ENCODE results near the gene CXCR5. TPM values are rescaled to one million over a fixed set of nuclear protein-coding genes. Genes with fewer than 3 reads are reported as not detected.

CXCR5 gene
- polyA plus RNA-seq, 1 donor (not counting 4 experiments of a cell fraction or from before 2014, with no cell fraction given): not detected

DNA sequence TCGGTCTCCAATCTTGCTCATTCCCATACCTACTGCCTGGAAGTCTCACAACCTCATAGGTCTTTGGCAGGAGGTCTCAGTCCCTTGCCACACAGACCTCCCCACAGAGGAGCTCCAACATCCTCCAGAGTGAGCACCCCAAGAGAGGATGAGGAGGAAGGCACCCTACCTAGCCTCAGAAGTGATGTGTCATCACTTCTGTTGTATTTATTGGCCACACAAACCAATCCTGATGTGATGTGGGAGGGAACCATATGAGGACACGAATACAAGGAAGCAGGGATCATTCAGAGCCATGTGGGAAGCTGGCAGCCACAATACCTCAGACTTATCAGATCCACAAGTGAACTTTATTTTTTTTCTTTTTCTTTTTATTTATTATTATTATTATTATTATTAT, 63.4 kb downstream of the CXCR5 start:
- Histone ChIP-seq H3K79me2 (ENCODE audit: control insufficient read depth, insufficient read depth, low read length) (no peaks in the 10 kb centered on the region), H3K9ac (ENCODE audit: control insufficient read depth, extremely low read depth, insufficient read depth, low read length) (no peak overlapping the region), H3K27ac (ENCODE audit: control insufficient read depth, insufficient read depth, low read length) (no peak overlapping the region), H4K20me1 (ENCODE audit: control insufficient read depth, extremely low read depth, insufficient read depth, low read length) (no peaks in the 10 kb centered on the region), H3K36me3 (ENCODE audit: control insufficient read depth in 2 of 2, extremely low read depth in 1 of 2, insufficient read depth in 2 of 2, low read length in 2 of 2) (no peaks in the 10 kb centered on the region), H3K27me3 (ENCODE audit: control insufficient read depth, extremely low read depth, insufficient read depth, low read length) (no peaks in the 10 kb centered on the region), H2AFZ (ENCODE audit: control insufficient read depth, low read length) (no peak overlapping the region), H3K4me3 (ENCODE audit: control insufficient read depth in 2 of 3, extremely low read depth in 1 of 3, insufficient read depth in 2 of 3, low read depth in 1 of 3, low read length in 3 of 3) (no peak overlapping the region), H3K9me1 (ENCODE audit: control insufficient read depth, extremely low read depth, insufficient read depth, low read length) (no peaks in the 10 kb centered on the region), H3K9me3 (ENCODE audit: control insufficient read depth, low read depth, low read length) (no peaks in the 10 kb centered on the region), H3K4me2 (ENCODE audit: control insufficient read depth, extremely low read depth, insufficient read depth, low read depth, low read length) (no peak overlapping the region), H3K4me1 (ENCODE audit: control insufficient read depth, extremely low read depth, insufficient read depth, low read length) (no peaks in the 10 kb centered on the region)
- TF ChIP-seq, protein P1, sequence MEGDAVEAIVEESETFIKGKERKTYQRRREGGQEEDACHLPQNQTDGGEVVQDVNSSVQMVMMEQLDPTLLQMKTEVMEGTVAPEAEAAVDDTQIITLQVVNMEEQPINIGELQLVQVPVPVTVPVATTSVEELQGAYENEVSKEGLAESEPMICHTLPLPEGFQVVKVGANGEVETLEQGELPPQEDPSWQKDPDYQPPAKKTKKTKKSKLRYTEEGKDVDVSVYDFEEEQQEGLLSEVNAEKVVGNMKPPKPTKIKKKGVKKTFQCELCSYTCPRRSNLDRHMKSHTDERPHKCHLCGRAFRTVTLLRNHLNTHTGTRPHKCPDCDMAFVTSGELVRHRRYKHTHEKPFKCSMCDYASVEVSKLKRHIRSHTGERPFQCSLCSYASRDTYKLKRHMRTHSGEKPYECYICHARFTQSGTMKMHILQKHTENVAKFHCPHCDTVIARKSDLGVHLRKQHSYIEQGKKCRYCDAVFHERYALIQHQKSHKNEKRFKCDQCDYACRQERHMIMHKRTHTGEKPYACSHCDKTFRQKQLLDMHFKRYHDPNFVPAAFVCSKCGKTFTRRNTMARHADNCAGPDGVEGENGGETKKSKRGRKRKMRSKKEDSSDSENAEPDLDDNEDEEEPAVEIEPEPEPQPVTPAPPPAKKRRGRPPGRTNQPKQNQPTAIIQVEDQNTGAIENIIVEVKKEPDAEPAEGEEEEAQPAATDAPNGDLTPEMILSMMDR (optimal IDR thresholded peaks at IDR 0.05 in 1 of 3, IDR thresholded peaks at IDR 0.05 in 1 of 3, conservative IDR thresholded peaks at IDR 0.05 in 1 of 3; ENCODE audit: extremely low read depth in 1 of 3, insufficient read depth in 2 of 3, low read length in 3 of 3): no peak
- TF ChIP-seq EZH2 (IDR thresholded peaks at IDR 0.05; ENCODE audit: low read length): no peak
- no peak for FAIRE-seq
- DNase-seq (ENCODE audit: low read depth, low spot score): no peak
- dilution Hi-C loops (cut with MboI; ENCODE audit: extremely low pct_ligation_motif_present, low sequenced_read_pairs): no loop called here

Small RNA genes within 50 kb of the gene (small RNA-seq; reads per million reads assigned to genes)
- gene MIR4492 (ENCODE audit: insufficient read length in 3 of 3, low read depth in 3 of 3, low replicate concordance in 1 of 3) (0 reads per million in 3 experiments), gene RF00019 (ENCODE audit: insufficient read length in 3 of 3, low read depth in 3 of 3, low replicate concordance in 1 of 3) (0 reads per million in 3 experiments), gene RN7SL688P (ENCODE audit: insufficient read length in 3 of 3, low read depth in 3 of 3, low replicate concordance in 1 of 3) (0 reads per million in 3 experiments)

Other genes with a start within 250 kb of the CXCR5 start
- not detected in 3 replicates for gene TREH, start 204.2 kb upstream of the CXCR5 start, polyA plus RNA-seq
- 42.7 to 58.0 TPM (median 51.4 TPM) in 3 replicates for gene DDX6, start 92.7 kb upstream of the CXCR5 start, polyA plus RNA-seq
- gene BCL9L, start 42.0 kb downstream of the CXCR5 start, polyA plus RNA-seq: 7.7 to 21.3 TPM (median 10.6 TPM) in 3 replicates
- gene UPK2, start 72.4 kb downstream of the CXCR5 start, polyA plus RNA-seq: 0.13 to 0.25 TPM (median 0.20 TPM) in 3 replicates
- not detected in 3 replicates for gene FOXR1, start 87.9 kb downstream of the CXCR5 start, polyA plus RNA-seq
- gene CENATAC, start 114.2 kb downstream of the CXCR5 start, polyA plus RNA-seq: 11.9 to 22.6 TPM (median 14.9 TPM) in 3 replicates
- gene RPS25, start 134.5 kb downstream of the CXCR5 start, polyA plus RNA-seq: 650 to 2,463 TPM (median 978 TPM) in 3 replicates
- gene TRAPPC4, start 134.9 kb downstream of the CXCR5 start, polyA plus RNA-seq: 113 to 121 TPM (median 119 TPM) in 3 replicates
- 17.0 to 25.0 TPM (median 20.2 TPM) in 3 replicates for gene SLC37A4, start 147.0 kb downstream of the CXCR5 start, polyA plus RNA-seq
- 103 to 170 TPM (median 119 TPM) in 3 replicates for gene HYOU1, start 173.3 kb downstream of the CXCR5 start, polyA plus RNA-seq
- 9.0 to 18.9 TPM (median 12.1 TPM) in 3 replicates for gene VPS11, start 183.9 kb downstream of the CXCR5 start, polyA plus RNA-seq
- 43.5 to 52.0 TPM (median 48.7 TPM) in 3 replicates for gene HMBS, start 201.0 kb downstream of the CXCR5 start, polyA plus RNA-seq
- gene DPAGT1, start 218.0 kb downstream of the CXCR5 start, polyA plus RNA-seq: 59.7 to 75.4 TPM (median 60.4 TPM) in 3 replicates
- gene C2CD2L, start 223.5 kb downstream of the CXCR5 start, polyA plus RNA-seq: 2.8 to 3.6 TPM (median 2.9 TPM) in 3 replicates
- gene HINFP, start 237.7 kb downstream of the CXCR5 start, polyA plus RNA-seq: 15.6 to 21.9 TPM (median 18.5 TPM) in 3 replicates

Measured in keratinocyte (primary cell).